HUES64 (cell line): ENCODE results near the gene COX6A2.
"Not testable (repeated sequence)": the region's sequence is repeated elsewhere in the genome, so short reads cannot be mapped to it uniquely, and the experiment has no call there.

Experiments used
- H3K27ac ChIP-seq: 2 replicates; pipeline ENCODE4 v1.7.0; 2013; ENCODE audit warnings: low read depth, low read length, inconsistent platforms
- H3K27me3 ChIP-seq: 2 replicates; pipeline ENCODE4 v1.6.1; 2013; ENCODE audit warnings: mild to moderate bottlenecking, low read length; ENCODE audit not compliant: insufficient read depth
- H3K36me3 ChIP-seq: 2 replicates; pipeline ENCODE4 v1.6.1; 2013; ENCODE audit warnings: mild to moderate bottlenecking, low read length; ENCODE audit not compliant: insufficient read depth
- H3K4me1 ChIP-seq: 2 replicates; pipeline ENCODE4 v1.6.1; 2013; ENCODE audit warnings: mild to moderate bottlenecking, low read length, moderate library complexity; ENCODE audit not compliant: insufficient read depth
- H3K4me3 ChIP-seq: 2 replicates; pipeline ENCODE4 v1.5.1; 2013; ENCODE audit warnings: mild to moderate bottlenecking, low read length, moderate library complexity
- H3K9ac ChIP-seq: 2 replicates; pipeline ENCODE4 v1.6.1; 2013; ENCODE audit warnings: mild to moderate bottlenecking, low read depth, low read length
- H3K9me3 ChIP-seq: 2 replicates; pipeline ENCODE4 v1.6.1; 2013; ENCODE audit warnings: low read depth, low read length; ENCODE audit not compliant: insufficient read depth
- WGBS: fragments of 150-250, 120-280 bp; methylation state at CpG from one replicate; pipeline ENCODE4 v1.1.7; 2013; ENCODE audit warnings: missing lambda C conversion rate; 5-methylcytosine and 5-hydroxymethylcytosine counted together

The COX6A2 gene

GRCh38 chr16:31451201-31451600 is 23.0 kb upstream of the COX6A2 start:
- no peaks in the 10 kb centered on the region for H3K36me3 ChIP-seq
- H3K27ac ChIP-seq, result no peak overlapping the region
- H3K4me3 ChIP-seq, result no peak overlapping the region
- H3K27me3 ChIP-seq, result no peaks in the 10 kb centered on the region
- peaks cover 27% of the 10 kb centered on the region for H3K4me1 ChIP-seq
- no peaks in the 10 kb centered on the region for H3K9me3 ChIP-seq
- H3K9ac ChIP-seq, result no peak overlapping the region
- WGBS, result 93% methylated on average over 5 of the region's 5 CpGs

DNA sequence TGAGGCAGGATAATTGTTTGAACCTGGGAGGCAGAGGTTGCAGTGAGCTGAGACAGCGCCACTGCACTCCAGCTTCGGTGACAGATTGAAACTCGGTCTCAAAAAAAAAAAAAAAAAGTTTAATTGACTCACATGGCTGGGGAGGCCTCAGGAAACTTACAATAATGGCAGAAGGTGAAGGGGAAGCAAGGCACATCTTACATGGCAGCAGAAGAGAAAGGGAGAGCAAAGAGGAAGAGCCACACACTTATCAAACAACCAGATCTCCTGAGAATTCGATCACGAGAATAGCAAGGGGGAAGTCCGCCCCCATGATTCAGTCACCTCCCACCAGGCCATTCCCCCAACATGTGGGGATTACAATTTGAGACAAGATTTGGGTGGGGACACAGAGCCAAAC is 17.8 kb upstream of the COX6A2 start:
- not testable (repeated sequence) for H3K4me1 ChIP-seq, H3K9me3 ChIP-seq, H3K4me3 ChIP-seq, H3K27ac ChIP-seq, H3K36me3 ChIP-seq, H3K27me3 ChIP-seq, H3K9ac ChIP-seq
- 95% methylated on average over 3 of the region's 6 CpGs for WGBS

- H3K4me3 ChIP-seq, result peak overlapping the region; percentile 62
- no peaks in the 10 kb centered on the region for H3K4me1 ChIP-seq
- no peaks in the 10 kb centered on the region for H3K9me3 ChIP-seq
- no peak overlapping the region for H3K9ac ChIP-seq
- no peak overlapping the region for H3K27ac ChIP-seq
- H3K27me3 ChIP-seq, result no peaks in the 10 kb centered on the region; the same call in 1 of the 2 replicates
- WGBS, result 90% methylated on average over 29 of the region's 34 CpGs
- H3K36me3 ChIP-seq, result no peaks in the 10 kb centered on the region
Observed at GRCh38 chr16:31441956-31442355, 13.8 kb upstream of the COX6A2 start.

GRCh38 chr16:31440516-31441184 is 12.5 kb upstream of the COX6A2 start:
- WGBS, result 89% methylated on average over 4 of the region's 4 CpGs
- Histone ChIP-seq H3K4me1 (no peaks in the 10 kb centered on the region), H3K36me3 (no peaks in the 10 kb centered on the region), H3K4me3 (no peak overlapping the region), H3K27me3 (no peaks in the 10 kb centered on the region; the same call in 1 of the 2 replicates), H3K9me3 (no peaks in the 10 kb centered on the region), H3K9ac (no peak overlapping the region), H3K27ac (no peak overlapping the region)

DNA sequence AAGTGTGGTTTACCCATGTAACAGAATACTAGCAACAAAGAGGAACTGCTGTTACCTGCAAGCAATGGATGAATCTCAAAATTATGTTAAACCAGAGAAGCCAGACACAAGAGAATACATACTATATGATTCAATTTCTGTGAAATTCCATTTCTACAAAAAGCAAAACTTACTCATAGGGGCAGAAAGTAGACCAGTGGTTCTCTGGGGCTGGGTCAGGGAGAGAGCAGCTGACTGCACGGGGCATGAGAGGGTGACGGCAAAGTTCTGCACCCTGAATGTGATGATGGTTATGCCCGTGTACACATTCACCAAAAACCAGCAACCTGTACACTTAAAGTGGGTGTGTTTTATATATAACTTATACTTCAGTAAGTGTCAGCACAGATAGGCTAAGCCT is 11.4 kb upstream of the COX6A2 start:
- Histone ChIP-seq H3K27ac (no peak overlapping the region), H3K27me3 (no peaks in the 10 kb centered on the region; the same call in 1 of the 2 replicates), H3K4me3 (no peak overlapping the region), H3K9ac (no peak overlapping the region), H3K4me1 (no peaks in the 10 kb centered on the region), H3K36me3 (no peaks in the 10 kb centered on the region), H3K9me3 (no peaks in the 10 kb centered on the region)
- WGBS, result 95% methylated on average over 2 of the region's 3 CpGs

DNA sequence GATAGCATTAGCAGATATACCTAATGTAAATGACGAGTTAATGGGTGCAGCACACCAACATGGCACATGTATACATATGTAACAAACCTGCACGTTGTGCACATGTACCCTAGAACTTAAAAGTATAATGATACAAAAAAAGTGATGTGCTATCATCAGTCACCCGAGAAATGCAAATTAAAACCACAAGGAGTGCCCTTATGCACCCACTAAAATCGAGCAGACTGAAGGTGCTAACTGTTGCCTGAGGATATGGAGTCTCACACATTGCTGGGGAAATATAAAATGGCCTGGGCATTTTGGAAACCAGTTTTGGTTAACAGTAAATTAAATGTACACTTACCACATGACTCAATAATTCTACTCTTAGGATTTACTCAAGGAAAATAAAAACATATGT is 10.9 kb upstream of the COX6A2 start:
- not testable (repeated sequence) for H3K36me3 ChIP-seq, H3K27ac ChIP-seq, H3K27me3 ChIP-seq, H3K4me1 ChIP-seq, H3K4me3 ChIP-seq, H3K9ac ChIP-seq, H3K9me3 ChIP-seq
- 83% methylated on average over 2 of the region's 4 CpGs for WGBS

DNA sequence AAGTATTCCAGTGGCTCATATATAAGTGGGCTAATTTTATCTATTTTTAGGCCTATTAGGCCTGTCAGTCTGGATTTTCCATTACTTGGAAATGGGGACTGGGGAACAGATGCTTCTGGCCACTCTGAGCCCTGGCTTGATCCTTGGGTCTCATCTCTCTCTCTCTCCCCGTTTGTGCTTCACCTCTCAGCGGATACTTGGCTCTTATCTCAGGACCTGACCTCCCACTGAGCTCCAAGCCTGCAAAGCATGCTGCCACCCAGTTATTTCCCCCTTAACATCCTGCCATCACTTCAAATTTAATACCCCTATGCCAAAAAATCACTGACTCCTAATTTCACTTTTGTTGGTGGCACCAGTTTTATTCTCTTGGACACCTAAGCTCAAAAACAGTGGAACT is 10.3 kb upstream of the COX6A2 start:
- 42% methylated on average over 2 of the region's 2 CpGs for WGBS
- H3K9ac ChIP-seq, result no peak overlapping the region
- H3K4me1 ChIP-seq, result no peaks in the 10 kb centered on the region
- H3K4me3 ChIP-seq, result no peak overlapping the region
- H3K27ac ChIP-seq, result no peak overlapping the region
- no peaks in the 10 kb centered on the region for H3K9me3 ChIP-seq
- no peaks in the 10 kb centered on the region for H3K27me3 ChIP-seq
- no peaks in the 10 kb centered on the region for H3K36me3 ChIP-seq

DNA sequence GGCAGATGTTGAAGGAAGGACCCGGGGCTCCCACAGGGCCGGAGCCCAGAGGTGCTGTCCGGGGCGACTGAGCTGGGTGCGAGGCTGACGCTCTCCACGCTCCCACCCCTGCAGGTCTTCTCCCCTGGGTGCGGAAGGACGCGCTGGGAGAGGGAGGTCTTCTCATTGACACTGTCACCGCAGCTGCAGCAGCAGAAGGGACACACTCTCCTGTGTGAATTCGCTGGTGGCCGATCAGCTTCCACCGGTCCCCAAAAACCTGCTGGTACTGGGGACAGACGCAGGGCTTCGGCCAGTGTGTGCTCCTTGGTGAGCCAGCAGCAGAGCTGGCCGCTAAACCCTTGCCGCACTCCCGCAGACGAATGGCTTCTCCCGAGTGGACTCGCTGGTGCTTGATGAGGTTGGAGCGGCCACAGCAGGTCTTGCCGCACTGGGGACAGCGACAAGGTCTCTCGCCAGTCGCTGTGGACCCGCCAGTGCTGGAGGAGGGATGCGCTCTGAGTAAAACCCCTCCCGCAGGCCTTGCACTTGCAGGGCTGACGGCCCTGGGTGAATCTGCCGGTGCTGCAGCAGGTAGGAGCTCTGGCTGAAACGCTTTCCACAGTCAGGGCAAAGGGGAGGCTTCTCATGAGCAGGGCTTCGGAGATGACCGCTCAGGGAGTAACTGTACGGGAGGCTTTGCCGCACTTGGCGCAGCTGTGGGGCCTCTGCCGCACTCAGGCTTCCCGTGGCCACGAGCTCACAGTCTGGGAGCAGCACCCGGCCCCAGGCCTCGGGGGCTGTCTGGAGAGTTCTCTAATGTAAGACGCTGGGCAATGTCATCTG is 8.3 kb upstream of the COX6A2 start:
- H3K4me3 ChIP-seq, result no peak overlapping the region
- WGBS, result 94% methylated on average over 44 of the region's 44 CpGs

DNA sequence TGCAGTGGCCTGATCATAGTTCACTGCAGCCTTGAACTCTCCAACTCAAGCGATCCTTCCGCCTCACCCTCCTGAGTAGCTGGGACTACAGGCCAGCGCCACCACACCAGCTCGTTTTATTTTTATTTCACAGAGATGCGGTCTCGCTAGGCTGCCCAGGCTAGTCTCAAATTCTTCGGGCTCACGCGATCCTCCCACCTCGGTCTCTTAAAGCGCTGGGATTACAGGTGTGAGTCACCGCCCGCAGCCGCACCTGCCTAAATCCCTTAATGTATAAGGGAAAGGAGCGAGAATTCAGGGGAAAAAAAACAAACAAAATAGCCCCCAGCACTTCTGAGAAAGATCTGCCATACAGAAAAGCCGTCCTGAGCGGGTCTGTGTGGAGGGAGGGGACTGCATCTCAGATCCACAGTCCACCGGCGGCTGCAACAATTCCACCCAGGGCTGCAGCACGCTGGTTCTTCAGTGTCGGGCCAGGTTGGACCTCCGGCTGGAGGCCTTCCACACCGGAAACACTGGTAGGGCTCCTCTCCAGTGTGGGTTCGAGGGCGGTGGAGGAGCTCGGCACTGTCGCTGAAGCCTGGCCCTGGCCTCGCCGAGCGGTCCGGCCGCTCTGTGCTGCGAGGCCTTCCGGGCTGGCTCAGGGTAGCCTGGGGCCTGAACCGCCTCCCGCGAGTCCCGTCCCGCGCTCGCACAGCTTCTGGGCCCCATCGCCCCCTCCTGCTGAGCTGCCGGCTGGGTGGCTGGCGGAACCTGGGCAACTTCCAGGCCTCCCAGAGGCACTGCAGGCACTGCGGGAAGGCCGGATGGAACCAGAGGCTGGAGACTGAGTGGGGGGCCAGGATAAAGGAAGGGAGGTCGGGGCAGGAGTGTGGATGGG is 7.4 kb upstream of the COX6A2 start:
- WGBS, result 91% methylated on average over 46 of the region's 47 CpGs
- no peak overlapping the region for H3K27ac ChIP-seq
- H3K4me3 ChIP-seq, result no peak overlapping the region
- H3K4me1 ChIP-seq, result no peaks in the 10 kb centered on the region
- H3K9ac ChIP-seq, result no peak overlapping the region
- H3K36me3 ChIP-seq, result no peaks in the 10 kb centered on the region
- no peaks in the 10 kb centered on the region for H3K9me3 ChIP-seq
- no peaks in the 10 kb centered on the region for H3K27me3 ChIP-seq

More for the DNA sequence above, 8.3 kb upstream of the COX6A2 start:
- Histone ChIP-seq H3K4me1 (no peaks in the 10 kb centered on the region), H3K9ac (no peak overlapping the region), H3K36me3 (no peaks in the 10 kb centered on the region), H3K27me3 (no peaks in the 10 kb centered on the region), H3K27ac (no peak overlapping the region), H3K9me3 (no peaks in the 10 kb centered on the region)

DNA sequence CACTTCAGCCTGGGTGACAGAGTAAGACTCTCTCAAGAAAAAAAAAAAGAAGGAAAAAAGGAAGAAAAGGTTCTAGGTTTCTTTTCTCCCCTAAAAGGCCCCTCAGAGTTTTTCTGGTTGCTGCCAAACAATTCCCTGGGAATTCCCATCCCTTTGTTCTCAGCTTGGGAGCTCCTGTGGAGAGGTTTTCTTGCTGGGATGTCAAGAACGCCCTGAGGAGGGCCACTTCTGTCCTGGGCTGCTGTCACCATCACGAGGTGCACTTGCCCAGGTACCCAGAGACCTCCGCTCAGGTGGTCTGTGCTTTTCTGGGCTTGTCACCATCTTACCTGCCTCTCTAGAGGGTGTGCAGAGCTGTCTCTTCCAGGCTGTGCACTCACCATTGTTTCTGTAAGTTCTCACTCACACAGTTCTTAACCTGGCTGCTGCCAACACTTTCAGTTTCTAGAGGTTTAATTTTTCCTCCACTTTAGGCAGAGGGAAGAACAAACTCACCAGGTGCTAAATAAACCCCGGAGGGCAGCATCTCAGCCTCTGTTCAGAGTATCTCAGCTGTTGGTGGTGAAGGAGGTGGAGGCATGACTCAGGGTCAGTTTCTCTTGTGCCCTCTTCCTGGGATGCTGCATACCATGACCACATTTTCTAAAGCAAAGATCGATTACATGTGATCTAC is 2.4 kb upstream of the COX6A2 start:
- Histone ChIP-seq H3K9me3 (no peaks in the 10 kb centered on the region), H3K27me3 (no peaks in the 10 kb centered on the region), H3K27ac (no peak overlapping the region), H3K4me1 (no peaks in the 10 kb centered on the region), H3K36me3 (no peaks in the 10 kb centered on the region), H3K9ac (no peak overlapping the region), H3K4me3 (no peak overlapping the region)
- WGBS, result 52% methylated on average over 5 of the region's 5 CpGs
